GM06990 (cell line): ENCODE results near the gene GNA15.

Experiments
- DNase-seq: peaks from one replicate; pipeline ENCODE4 v3.0.0-alpha.2; 2011; ENCODE audit not compliant: insufficient read length; ENCODE audit errors: extremely low read depth
- H3K27me3 ChIP-seq: replicated peaks from 2 replicates; pipeline ENCODE4 v1.6.0; 2011; ENCODE audit warnings: low read length; ENCODE audit not compliant: control insufficient read depth, insufficient read depth
- H3K36me3 ChIP-seq: 2 replicates; pipeline ENCODE4 v1.5.1; 2011; ENCODE audit warnings: low read length; ENCODE audit not compliant: control insufficient read depth, insufficient read depth
- H3K4me3 ChIP-seq: replicated peaks from 2 replicates; pipeline ENCODE4 v1.5.1; 2011; ENCODE audit warnings: low read depth, mild to moderate bottlenecking, control low read depth, low read length
- TF ChIP-seq, protein P1 (sequence below): IDR thresholded peaks from 2 replicates; pipeline ENCODE4 v1.5.1; 2011; ENCODE audit warnings: low read length, control low read depth, mild to moderate bottlenecking, inconsistent platforms; ENCODE audit not compliant: insufficient read depth, poor library complexity, severe bottlenecking

Gene GNA15

DNA sequence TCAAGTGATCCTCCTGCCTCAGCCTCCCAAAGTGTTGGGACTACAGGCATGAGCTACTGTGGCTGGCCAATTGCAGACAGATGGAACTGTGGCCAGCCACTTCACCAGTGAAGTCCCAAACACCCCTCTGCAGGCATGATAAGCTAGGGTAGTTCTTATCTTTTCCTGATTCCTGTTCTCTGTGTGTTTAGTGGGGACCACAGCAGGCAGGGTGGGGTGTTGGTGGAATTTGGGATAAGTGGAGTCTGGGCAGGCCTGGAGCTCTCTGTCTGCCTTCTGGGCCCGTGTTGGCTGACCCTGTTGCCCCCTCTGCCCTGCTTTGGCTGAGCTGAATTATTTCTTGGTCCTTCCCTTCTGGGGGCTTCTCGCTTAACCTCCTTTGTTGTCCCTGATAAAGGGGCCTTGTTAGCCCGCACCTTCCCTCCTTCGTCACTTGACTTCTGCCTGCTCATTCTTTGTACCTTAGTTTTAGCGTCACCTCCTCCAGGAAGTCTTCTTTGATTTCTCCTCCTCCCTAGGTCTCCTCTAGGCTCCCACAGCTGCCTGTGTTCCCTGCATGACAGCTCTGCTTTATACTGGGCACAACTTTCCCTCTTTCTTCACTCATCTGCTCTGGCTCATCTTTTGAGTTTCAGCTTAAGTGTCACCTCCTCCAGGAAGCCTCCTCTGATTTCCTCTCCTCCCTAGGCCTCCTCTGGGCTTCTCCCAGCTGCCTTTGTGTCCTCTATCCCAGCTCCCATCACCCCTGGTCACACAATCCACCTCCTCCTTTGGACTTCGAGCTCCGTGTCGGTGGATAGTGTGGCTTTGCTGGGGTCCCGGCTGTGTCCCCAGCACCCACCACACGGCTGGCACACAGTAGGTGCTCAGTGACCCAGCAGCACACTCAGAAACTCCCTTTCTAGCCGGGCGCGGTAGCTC, 48.1 kb downstream of the GNA15 start:
- no peak for DNase-seq
- no peaks in the 10 kb centered on the region for H3K27me3 ChIP-seq
- TF ChIP-seq, protein P1, sequence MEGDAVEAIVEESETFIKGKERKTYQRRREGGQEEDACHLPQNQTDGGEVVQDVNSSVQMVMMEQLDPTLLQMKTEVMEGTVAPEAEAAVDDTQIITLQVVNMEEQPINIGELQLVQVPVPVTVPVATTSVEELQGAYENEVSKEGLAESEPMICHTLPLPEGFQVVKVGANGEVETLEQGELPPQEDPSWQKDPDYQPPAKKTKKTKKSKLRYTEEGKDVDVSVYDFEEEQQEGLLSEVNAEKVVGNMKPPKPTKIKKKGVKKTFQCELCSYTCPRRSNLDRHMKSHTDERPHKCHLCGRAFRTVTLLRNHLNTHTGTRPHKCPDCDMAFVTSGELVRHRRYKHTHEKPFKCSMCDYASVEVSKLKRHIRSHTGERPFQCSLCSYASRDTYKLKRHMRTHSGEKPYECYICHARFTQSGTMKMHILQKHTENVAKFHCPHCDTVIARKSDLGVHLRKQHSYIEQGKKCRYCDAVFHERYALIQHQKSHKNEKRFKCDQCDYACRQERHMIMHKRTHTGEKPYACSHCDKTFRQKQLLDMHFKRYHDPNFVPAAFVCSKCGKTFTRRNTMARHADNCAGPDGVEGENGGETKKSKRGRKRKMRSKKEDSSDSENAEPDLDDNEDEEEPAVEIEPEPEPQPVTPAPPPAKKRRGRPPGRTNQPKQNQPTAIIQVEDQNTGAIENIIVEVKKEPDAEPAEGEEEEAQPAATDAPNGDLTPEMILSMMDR = no peak
- H3K36me3 ChIP-seq = peaks cover 4% of the 10 kb centered on the region
- no peak overlapping the region for H3K4me3 ChIP-seq

DNA sequence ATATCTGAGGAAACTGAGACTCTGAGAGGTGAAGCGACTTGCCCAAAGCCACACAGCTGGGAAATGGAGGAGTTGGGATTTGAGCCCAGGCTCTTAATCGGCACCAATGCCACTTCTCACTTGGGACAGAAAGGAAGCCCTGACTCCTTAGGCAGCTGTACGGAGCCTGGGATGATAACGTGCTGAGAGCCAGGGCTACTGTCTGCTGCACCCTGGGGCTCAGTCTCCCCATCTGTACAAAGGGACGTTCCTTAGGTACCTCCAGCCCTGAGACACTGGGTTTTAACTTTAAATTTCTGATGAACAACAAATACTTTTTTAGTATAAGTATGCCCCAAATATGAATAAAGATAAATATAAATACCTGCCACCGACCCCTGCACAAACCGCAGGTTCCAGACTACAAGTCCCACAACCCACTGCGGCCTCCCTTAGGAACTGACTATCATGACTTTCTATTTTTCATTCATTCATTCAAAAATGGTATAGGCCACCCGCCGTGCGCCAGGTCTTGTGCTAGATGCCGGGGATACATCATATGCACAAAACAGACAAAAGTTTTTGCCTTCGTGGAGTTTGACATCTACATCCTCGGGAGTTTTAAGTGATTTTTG, 49.1 kb downstream of the GNA15 start:
- TF ChIP-seq, protein P1 = no peak
- DNase-seq = no peak
- peak overlapping the region; percentile 89 for H3K4me3 ChIP-seq
- H3K36me3 ChIP-seq = peaks cover 8% of the 10 kb centered on the region
- no peaks in the 10 kb centered on the region for H3K27me3 ChIP-seq

DNA sequence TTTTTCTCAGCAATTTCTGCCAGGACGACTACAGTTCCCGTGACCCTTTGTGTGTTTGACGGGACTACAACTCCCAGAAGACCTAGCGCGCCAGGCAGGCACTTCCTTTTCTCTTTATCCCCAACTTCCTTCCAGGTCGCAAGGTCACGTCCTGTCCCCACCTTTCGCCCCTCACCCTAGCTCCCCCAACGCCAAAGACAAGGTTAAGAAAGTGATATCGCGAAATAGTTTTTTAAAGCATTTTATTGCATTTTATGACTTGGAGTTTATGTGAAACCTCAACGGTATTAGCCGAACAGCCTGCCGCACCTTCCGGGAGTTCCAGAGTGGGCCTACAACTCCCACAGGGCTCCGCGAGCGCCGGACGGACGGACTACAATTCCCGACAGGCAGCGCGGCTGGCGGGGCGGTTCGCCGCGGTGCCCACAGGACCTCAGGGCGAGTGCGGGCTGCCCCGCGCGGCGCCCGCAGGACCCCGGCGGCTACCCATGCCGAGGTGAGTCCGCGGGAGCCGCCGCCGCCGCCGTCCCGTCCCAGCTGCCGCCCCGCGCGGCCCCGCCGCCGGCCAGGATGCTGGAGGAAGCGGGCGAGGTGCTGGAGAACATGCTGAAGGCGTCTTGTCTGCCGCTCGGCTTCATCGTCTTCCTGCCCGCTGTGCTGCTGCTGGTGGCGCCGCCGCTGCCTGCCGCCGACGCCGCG, 49.8 kb downstream of the GNA15 start, which contains the start of gene NCLN:
NCLN (plus strand) TSS at position 470 of the 699 bp plus-strand sequence; CDS start at position 571, 101 bp downstream.
- Histone ChIP-seq H3K27me3 (no peaks in the 10 kb centered on the region), H3K4me3 (peak within 1 kb of the TSS; percentile 89), H3K36me3 (peaks cover 8% of the 10 kb centered on the region)
- TF ChIP-seq, protein P1 = no peak
- DNase-seq = peak; percentile 96

DNA sequence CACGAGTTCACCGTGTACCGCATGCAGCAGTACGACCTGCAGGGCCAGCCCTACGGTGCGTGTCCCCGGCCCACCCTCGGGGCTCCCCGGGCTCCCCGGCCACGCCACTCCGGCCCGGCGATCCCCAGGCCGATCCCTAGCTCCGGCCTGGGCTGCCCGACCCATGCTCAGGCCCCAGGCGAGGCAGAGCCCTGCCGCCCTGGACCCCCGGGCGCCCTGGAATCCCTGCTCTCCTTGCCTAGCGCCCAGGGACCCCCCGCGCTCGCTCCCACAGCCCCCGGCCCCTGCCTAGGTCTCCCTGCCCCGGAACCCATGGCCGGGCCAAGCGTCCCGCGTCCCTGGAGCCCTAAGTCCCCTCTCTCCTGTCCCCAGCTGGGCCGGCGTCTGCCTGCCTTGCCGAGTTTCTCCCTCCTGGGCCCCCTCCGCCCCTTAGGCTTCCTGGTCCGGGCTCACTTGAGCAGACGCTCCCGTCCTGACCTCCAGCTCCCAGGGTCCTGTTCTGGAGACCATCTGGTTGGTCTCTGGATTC, 50.4 kb downstream of the GNA15 start:
- Histone ChIP-seq H3K4me3 (peak overlapping the region; percentile 89), H3K36me3 (peaks cover 8% of the 10 kb centered on the region), H3K27me3 (no peaks in the 10 kb centered on the region)
- DNase-seq = no peak
- TF ChIP-seq, protein P1 = no peak

DNA sequence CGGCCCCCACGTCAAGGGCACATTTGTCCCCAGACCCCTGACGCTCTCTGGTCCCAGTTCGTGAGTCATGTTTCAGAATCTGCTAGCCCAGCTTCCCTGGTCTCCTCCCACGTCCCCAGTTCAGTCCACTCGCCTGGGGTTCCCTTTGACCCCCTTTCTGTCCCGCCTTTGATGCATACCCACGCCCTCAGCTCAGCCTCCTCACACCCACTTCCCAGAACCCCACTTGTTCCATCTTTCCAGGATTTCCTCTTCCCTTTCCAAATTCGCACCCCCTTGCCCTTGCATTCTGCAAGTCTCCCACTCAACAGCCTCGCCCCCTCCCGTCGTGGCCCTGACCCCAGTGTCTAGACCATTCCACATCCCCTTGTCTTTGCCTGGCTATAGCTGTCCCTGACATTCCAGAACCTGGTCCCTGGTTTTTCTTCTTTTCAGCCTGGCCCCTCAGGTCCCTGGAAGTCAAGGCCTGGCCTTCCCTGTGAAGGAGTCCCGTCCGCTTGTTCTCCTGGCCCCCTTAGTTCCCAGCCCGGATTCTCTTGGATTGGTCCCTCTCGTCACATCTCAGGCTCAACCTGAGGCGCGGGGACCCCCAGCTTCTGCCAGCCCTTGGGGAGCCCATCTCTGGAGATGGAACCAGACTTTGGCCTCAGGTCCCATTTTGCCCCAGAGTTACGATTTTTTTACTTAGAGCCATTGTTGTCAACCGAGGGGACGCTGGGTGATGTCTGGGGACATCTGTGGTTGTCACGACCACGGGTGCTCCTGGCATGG, 51.2 kb downstream of the GNA15 start:
- H3K4me3 ChIP-seq = peak overlapping the region; percentile 89
- H3K36me3 ChIP-seq = peaks cover 8% of the 10 kb centered on the region
- peak; percentile 13 for DNase-seq
- TF ChIP-seq, protein P1 = no peak
- no peaks in the 10 kb centered on the region for H3K27me3 ChIP-seq
